NAMALWA (cell line): Measurements from ENCODE around the gene KRTAP1-5.
"Not testable (repeated sequence)": the region's sequence is repeated elsewhere in the genome, so short reads cannot be mapped to it uniquely, and the experiment has no call there.

Experiments used
- DNase-seq: peaks from one replicate; pipeline ENCODE4 v3.0.0-alpha.2; 2015; ENCODE audit warnings: low spot score

KRTAP1-5 gene, protein sequence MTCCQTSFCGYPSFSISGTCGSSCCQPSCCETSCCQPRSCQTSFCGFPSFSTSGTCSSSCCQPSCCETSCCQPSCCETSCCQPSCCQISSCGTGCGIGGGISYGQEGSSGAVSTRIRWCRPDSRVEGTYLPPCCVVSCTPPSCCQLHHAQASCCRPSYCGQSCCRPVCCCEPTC

GRCh38 chr17:41026715-41027471, at the start of gene KRTAP1-5:
TSS of gene KRTAP1-5 (minus strand) at chr17:41027208. CDS start at chr17:41027155, 53 bp downstream.
- no peak for DNase-seq

GRCh38 chr17:41076788-41077187, 49.8 kb upstream of the KRTAP1-5 start:
- no peak for DNase-seq

DNA sequence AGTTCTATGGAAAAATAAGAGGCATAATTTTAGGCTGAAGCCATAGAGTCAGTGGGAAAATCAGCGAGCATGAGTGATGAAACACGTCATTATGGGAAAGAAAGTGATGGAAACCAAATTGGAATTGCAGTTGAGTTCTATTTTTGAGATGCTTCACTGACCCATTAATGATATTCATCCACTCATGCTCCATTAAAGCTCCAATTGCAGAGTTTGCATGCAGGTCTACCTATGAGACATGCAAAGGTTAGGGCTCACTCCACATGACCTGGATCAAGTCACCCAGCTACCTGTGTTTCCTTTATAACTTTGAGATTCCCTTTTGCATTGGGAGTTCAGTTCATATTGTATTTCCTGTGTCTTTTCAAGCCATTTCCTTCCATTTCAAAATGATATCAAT, 46.7 kb upstream of the KRTAP1-5 start:
- no peak for DNase-seq

- no peak for DNase-seq
These were observed 44.8 kb upstream of the KRTAP1-5 start for GRCh38 chr17:41071606-41072360.

DNA sequence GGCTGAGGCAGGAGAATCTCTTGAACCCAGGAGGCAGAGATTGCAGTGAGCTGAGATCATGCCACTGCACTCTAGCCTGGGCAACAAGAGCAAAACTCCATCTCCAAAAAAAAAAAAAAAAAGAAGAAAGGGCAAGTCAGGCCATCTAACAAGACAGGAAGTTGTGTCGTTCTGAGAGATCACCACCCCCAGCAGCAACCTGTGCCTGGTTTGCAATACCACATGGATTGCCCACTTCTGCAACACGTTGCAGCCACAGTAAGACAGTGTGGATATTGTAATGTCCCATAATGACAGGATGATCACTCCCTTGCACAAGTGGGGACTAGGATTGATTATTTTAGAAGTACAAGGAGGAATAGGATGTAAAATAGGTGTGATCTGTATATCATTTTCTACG, 42.0 kb upstream of the KRTAP1-5 start:
- no peak for DNase-seq

GRCh38 chr17:41067281-41067680, 40.3 kb upstream of the KRTAP1-5 start:
- no peak for DNase-seq

DNA sequence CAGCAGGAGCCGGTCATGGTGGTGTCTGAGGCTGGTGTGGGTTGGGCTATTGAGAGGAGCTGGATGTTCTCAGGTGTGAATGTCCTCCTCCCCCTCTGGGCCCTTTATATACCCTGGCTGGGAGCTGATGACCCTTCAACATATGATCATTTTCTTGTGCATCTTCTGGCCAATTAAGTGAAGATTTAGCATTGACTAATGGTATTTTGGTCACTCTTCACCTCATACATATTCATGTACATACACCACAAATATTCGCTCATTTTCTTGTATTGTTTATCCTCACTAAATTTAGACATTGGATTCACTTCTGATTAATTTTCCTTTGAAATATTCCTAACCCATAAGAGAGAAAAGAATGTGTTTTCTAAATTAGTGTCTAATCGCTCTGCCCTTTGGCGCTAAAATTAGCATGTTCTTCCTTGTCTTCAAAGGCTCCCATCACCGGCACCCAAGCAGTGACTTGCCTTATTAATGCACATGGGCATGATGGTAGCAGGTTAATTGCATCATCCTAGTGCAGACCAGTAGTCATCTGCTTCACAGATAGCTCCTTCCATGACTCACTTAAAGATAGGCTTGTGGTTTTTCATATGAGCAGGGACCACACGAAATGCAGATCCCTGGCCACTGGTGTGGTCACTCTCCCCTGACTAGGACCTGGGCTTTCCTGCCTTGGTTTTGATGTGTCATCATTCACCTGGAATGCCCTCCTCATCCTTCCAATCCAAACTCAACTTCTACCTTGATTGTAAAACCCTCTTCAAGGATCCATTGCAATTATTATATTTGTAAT, 39.0 kb upstream of the KRTAP1-5 start, which contains the start of gene KRTAP2-4:
Gene KRTAP2-4 (minus strand): TSS at position 51 of the 796 bp plus-strand sequence. CDS start 34 bp downstream, at position 17.
- DNase-seq = no peak

- DNase-seq = not testable (repeated sequence)
These were observed 38.1 kb upstream of the KRTAP1-5 start for GRCh38 chr17:41065016-41065689.

GRCh38 chr17:41064301-41064700, 37.3 kb upstream of the KRTAP1-5 start:
- no peak for DNase-seq

DNA sequence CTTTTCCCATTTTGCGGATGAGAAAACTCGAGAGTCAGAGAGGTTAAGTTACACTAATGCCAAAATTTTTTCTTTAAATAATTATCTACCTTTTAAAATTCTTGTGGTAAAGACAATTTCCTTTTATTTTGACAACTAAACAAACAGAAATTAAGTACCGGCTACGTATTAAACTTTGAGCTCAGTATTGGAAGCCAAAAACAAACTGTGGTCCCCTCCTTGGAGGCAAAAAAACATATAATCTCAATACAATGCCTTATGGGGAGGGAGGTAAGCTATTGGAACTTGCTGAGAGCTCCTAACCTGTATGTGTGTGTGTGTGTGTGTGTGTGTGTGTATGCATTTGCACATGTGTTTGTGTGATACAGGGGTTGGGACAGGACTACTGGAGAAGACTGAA, 36.4 kb upstream of the KRTAP1-5 start:
- no peak for DNase-seq

DNA sequence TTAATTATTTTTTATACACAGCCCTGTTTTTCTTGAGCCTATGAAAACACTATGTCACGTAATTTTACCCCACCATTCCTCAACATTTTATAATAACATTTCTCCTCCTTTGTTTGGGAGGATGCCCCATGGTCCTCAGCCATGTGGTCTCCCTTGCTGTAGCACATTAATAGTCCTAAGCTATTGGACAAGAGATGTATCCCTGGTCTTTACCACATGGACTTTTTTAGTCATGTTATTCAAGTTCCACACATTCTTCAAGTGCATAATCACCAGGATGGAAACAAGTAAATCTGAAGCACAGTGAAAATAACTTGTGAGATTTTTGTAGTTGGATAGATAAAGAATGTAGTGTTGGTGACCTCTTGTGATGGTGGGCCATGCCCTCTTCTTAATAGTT, 35.0 kb upstream of the KRTAP1-5 start:
- DNase-seq = no peak

- no peak for DNase-seq
These were observed 33.1 kb upstream of the KRTAP1-5 start, which contains the start of gene KRTAP2-3 for GRCh38 chr17:41060052-41060604. TSS of gene KRTAP2-3 (minus strand) at chr17:41060114. CDS start at chr17:41060050, 64 bp downstream.

- DNase-seq = not testable (repeated sequence)
These were observed 32.5 kb upstream of the KRTAP1-5 start for GRCh38 chr17:41059276-41060051.

GRCh38 chr17:41058741-41059140, 31.7 kb upstream of the KRTAP1-5 start:
- DNase-seq = no peak

GRCh38 chr17:41057547-41057946, 30.5 kb upstream of the KRTAP1-5 start:
- no peak for DNase-seq

- not testable (repeated sequence) for DNase-seq
These were observed 28.1 kb upstream of the KRTAP1-5 start, which contains the start of gene KRTAP2-2 for GRCh38 chr17:41055130-41055529. TSS of gene KRTAP2-2 (minus strand) at chr17:41055230. CDS start at chr17:41055211, 19 bp downstream.

- DNase-seq = not testable (repeated sequence)
These were observed 27.5 kb upstream of the KRTAP1-5 start for GRCh38 chr17:41054556-41054955.

DNA sequence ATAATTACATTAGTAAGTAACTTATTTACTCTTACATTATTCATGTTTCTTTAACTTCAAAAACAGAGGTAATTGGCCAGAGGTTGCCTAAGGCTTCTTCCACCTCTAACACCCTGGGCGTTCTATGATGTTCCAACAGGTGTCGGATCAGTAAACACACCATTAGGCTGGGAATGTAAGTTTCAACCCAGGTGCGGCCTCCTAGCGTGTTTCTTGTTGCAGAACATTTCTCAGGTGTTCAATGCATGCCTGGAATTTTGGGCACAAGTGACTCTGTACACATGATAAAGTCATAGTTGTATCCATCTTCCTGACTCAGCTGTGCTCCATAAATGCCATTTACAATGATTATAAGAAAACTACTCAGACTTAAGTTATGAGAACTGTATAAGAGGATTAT, 27.0 kb upstream of the KRTAP1-5 start:
- DNase-seq = no peak

GRCh38 chr17:41052566-41052965, 25.6 kb upstream of the KRTAP1-5 start:
- no peak for DNase-seq

DNA sequence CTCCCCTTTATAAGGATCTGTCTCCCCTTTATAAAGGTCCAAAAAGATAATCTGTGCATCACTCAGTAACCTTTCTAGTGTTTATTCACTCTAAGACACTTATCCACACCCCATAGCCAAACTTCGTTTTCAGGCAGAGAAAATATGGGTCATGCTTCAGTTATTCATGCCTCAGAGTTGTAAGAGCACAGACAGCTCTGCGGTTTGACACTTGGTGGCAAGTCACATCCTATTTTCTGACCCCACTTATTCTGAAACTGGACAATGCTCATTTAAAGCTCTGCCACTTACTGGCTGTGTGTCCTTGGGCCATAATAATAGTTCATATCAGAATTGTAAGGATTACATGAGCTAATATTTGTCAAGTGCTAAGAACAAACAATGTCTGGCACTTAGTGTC, 22.1 kb upstream of the KRTAP1-5 start:
- no peak for DNase-seq
